COR-L47 (cell line): Measurements from ENCODE around the gene PGAP6.
"Not testable (repeated sequence)": the region's sequence is repeated elsewhere in the genome, so short reads cannot be mapped to it uniquely, and the experiment has no call there.

Experiments
- DNase-seq: peaks from one replicate; lab custom pipeline; 2025; lab: John Stamatoyannopoulos, UW

PGAP6 gene

GRCh38 chr16:351804-352520 lies 29.8 kb downstream of the PGAP6 start:
- DNase-seq = no peak

GRCh38 chr16:350203-350602 lies 31.6 kb downstream of the PGAP6 start:
- no peak for DNase-seq

GRCh38 chr16:349211-349610 lies 32.6 kb downstream of the PGAP6 start:
- no peak for DNase-seq

DNA sequence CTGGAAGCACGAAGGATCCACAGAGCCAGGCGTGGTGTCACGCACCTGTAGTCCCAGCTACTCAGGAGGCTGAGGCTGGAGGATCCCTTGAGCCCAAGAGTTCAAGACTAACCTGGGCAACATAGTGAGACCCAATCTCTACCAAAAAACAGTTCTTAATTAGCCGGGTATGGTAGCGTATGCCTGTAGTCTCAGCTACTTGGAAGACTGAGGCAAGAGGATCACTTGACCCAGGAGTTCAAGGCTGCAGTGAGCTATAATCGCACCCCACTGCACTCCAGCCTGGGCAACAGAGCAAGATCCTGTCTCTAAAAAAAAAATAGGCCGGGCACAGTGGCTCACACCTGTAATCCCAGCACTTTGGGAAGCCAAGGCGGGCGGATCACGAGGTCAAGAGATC lies 33.3 kb downstream of the PGAP6 start:
- DNase-seq = not testable (repeated sequence)

- DNase-seq = no peak
Measured at GRCh38 chr16:347203-347602, 34.6 kb downstream of the PGAP6 start.

DNA sequence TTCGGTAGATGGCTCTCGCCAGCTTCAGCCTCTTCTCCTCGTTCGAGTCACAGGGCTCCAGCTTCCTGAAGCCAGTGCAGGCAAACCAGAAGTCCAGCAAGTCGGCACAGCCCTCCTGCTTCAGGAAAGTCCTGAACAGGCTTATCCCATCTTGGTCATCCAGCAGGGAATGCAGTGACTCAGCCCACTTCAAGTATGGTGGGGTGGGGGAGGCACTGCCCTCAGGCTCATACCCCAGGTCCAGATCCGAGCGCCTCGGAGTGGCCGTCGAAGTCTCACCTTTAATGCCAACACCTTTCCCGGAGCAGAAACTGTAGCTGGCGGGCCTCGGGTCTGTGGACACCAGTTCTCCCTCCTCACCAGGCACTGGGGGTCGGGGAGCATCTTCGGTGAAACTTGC lies 35.2 kb downstream of the PGAP6 start:
- no peak for DNase-seq

- DNase-seq = no peak
Measured at GRCh38 chr16:345772-346171, 36.0 kb downstream of the PGAP6 start.

GRCh38 chr16:342455-343213 lies 39.1 kb downstream of the PGAP6 start:
- DNase-seq = no peak

GRCh38 chr16:341974-342336 lies 39.8 kb downstream of the PGAP6 start:
- DNase-seq = not testable (repeated sequence)

DNA sequence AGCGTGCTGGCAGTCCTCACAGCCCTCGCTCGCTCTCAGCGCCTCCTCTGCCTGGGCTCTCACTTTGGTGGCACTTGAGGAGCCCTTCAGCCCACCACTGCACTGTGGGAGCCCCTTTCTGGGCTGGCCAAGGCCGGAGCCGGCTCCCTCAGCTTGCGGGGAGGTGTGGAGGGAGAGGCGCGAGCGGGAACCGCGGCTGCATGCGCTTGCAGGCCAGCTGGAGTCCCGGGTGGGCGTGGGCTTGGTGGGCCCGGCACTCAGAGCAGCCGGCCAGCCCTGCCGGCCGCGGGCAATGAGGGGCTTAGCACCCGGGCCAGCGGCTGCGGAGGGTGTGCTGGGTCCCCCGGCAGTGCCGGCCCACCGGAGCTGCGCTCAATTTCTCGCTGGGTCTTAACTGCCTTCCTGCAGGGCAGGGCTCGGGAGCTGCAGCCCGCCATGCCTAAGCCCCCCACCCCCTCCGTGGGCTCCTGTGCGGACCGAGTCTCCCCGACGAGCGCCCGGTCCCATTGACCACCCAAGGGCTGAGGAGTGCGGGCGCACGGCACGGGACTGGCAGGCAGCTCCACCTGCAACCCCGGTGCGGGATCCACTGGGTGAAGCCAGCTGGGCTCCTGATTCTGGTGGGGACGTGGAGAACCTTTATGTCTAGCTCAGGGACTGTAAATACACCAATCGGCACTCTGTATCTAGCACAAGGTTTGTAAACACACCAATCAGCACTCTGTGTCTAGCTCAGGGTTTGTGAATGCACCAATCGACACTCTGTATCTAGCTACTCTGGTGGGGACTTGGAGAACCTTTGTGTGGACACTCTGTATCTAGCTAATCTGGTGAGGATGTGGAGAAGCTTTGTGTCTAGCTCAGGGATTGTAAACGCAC lies 40.4 kb downstream of the PGAP6 start:
- not testable (repeated sequence) for DNase-seq

GRCh38 chr16:340370-341091 lies 41.2 kb downstream of the PGAP6 start:
- no peak for DNase-seq

DNA sequence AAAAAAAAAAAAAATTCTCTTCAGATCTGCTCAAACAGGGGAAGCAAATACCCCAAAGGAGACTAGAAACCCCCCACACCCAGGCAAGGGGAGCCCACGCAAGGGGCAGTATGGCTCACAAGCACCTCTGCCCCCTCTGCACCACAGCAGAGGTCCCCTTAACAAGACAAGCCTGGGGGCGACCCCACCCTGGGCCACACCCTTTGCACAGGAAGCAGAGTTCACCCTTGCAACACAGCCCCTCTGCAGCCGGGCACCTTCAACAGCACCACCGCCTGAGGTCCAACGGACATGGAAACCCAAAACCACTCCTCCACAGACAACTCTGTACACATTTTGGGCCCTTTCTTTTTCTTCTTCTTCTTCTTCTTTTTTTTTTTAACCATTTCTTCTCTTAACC lies 42.1 kb downstream of the PGAP6 start:
- no peak for DNase-seq

- DNase-seq = no peak
Measured at GRCh38 chr16:337975-338575, 43.7 kb downstream of the PGAP6 start.

GRCh38 chr16:337437-337836 lies 44.3 kb downstream of the PGAP6 start:
- no peak for DNase-seq

- no peak for DNase-seq
Measured at GRCh38 chr16:336269-336668, 45.5 kb downstream of the PGAP6 start.

DNA sequence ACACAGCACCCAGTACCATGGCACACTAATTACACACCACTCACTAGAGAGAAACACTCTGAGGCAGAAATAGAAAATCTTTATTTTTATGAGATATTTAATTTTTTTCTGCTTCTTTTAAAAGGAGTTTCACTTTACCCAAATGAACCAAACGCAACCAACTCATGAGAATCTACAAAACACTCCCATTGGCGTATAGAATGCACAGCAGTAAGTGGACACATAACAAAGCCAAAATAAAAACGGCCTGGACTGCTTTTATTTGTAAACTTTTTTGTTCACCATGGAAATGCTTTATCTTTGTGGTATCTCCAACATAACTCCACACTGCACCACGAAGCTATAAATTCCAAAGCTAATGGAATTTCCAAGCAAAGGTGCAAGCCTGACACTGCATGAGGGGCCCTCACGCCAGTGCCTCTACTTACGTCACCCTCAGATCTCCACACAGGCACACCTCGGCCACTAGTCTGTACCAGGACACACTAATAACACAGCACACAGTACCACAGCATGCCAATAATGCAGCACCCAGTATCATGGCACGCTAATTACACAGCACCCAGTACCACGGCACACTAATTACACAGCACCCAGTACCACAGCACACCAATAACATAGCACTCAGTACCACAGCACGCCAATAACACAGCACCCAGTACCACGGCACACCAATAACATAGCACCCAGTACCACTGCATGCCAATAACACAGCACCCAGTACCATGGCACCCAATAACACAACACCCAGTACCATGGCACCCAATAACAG lies 46.7 kb downstream of the PGAP6 start:
- DNase-seq = not testable (repeated sequence)

DNA sequence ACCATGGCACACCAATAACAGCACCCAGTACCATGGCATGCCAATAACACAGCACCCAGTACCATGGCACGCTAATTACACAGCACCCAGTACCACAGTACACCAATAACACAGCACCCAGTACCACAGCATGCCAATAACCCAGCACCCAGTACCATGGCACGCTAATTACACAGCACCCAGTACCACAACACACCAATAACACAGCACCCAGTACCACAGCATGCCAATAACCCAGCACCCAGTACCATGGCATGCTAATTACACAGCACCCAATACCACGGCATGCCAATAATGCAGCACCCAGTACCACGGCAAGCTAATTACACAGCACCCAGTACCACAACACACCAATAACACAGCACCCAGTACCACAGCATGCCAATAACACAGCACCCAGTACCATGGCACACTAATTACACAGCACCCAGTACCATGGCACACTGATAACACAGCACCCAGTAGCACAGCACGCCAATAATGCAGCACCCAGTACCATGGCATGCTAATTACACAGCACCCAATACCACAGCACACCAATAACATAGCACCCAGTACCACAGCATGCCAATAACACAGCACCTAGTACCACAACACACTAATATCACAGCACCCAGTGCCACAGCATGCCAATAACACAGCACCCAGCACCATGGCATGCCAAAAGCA lies 47.5 kb downstream of the PGAP6 start:
- DNase-seq = not testable (repeated sequence)

- DNase-seq = no peak
Measured at GRCh38 chr16:333406-334094, 48.2 kb downstream of the PGAP6 start.

GRCh38 chr16:331181-331814 lies 50.5 kb downstream of the PGAP6 start:
- not testable (repeated sequence) for DNase-seq
